Neural progenitor cell (in vitro differentiated cells): ENCODE data around the gene IBTK. TPM values are rescaled to one million over a fixed set of nuclear protein-coding genes. Genes with fewer than 3 reads are reported as not detected.
"Not testable (repeated sequence)": the region's sequence is repeated elsewhere in the genome, so short reads cannot be mapped to it uniquely, and the experiment has no call there.

ENCODE experiments used
- DNase-seq: peaks from one replicate; pipeline ENCODE4 v3.0.0-alpha.2; 2016; ENCODE audit warnings: low spot score
- H2AFZ ChIP-seq: fragments of 200-600 bp; sonication (generic); replicated peaks from 2 replicates; pipeline ENCODE4 v1.6.1; 2016; ENCODE audit warnings: antibody characterized with exemption
- H3F3A ChIP-seq: fragments of 200-600 bp; sonication (generic); 2 replicates; pipeline ENCODE4 v1.6.1; 2016; ENCODE audit warnings: antibody characterized with exemption, low read depth
- H3K27ac ChIP-seq: fragments of 200-600 bp; sonication (generic); 2 replicates; pipeline ENCODE4 v1.5.1; 2016; ENCODE audit warnings: mild to moderate bottlenecking
- H3K27me3 ChIP-seq: fragments of 200-600 bp; sonication (generic); 2 replicates; pipeline ENCODE4 v1.6.1; 2016; ENCODE audit warnings: mild to moderate bottlenecking, moderate library complexity
- H3K36me3 ChIP-seq: fragments of 200-600 bp; sonication (generic); 2 replicates; pipeline ENCODE4 v1.5.1; 2016
- H3K4me1 ChIP-seq: fragments of 200-600 bp; sonication (generic); 2 replicates; pipeline ENCODE4 v1.6.1; 2016; ENCODE audit warnings: mixed run types
- H3K4me2 ChIP-seq: fragments of 200-600 bp; sonication (generic); 2 replicates; pipeline ENCODE4 v1.6.1; 2016
- H3K4me3 ChIP-seq: fragments of 200-600 bp; sonication (generic); 2 replicates; pipeline ENCODE4 v1.5.1; 2016
- H3K79me2 ChIP-seq: fragments of 200-600 bp; sonication (generic); 2 replicates; pipeline ENCODE4 v1.6.1; 2016; ENCODE audit warnings: low read depth
- H3K9ac ChIP-seq: fragments of 200-600 bp; sonication (generic); 2 replicates; pipeline ENCODE4 v1.6.1; 2016
- H3K9me3 ChIP-seq: fragments of 200-600 bp; sonication (generic); 2 replicates; pipeline ENCODE4 v1.5.1; 2016; ENCODE audit warnings: low read depth
- H4K20me1 ChIP-seq: fragments of 200-600 bp; sonication (generic); 2 replicates; pipeline ENCODE4 v1.6.1; 2016; ENCODE audit warnings: low read depth
- H3K27ac Mint-ChIP-seq: 3 replicates; pipeline ENCODE4 v1.8.0; 2021; ENCODE audit warnings: mixed read lengths
- H3K27me3 Mint-ChIP-seq: 2 replicates; pipeline ENCODE4 v1.8.0; 2022; ENCODE audit warnings: low read depth, mild to moderate bottlenecking, inconsistent platforms, moderate library complexity, mixed read lengths; ENCODE audit not compliant: insufficient read depth
- H3K36me3 Mint-ChIP-seq: 3 replicates; pipeline ENCODE4 v1.8.0; 2021; ENCODE audit warnings: mixed read lengths
- H3K4me1 Mint-ChIP-seq: 3 replicates; pipeline ENCODE4 v1.8.0; 2021; ENCODE audit warnings: mixed read lengths
- H3K4me3 Mint-ChIP-seq: 3 replicates; pipeline ENCODE4 v1.8.0; 2021; ENCODE audit warnings: mild to moderate bottlenecking, moderate library complexity, mixed read lengths
- H3K9me3 Mint-ChIP-seq: 3 replicates; pipeline ENCODE4 v1.8.0; 2020; ENCODE audit warnings: mixed read lengths
- CTCF ChIP-seq: fragments of 200-600 bp; sonication (generic); IDR thresholded peaks from 2 replicates; pipeline ENCODE4 v1.5.1; 2017; ENCODE audit warnings: antibody characterized with exemption, mild to moderate bottlenecking
- EZH2 ChIP-seq: fragments of 200-600 bp; sonication (generic); IDR thresholded peaks from 2 replicates; pipeline ENCODE4 v1.6.1; 2017; ENCODE audit warnings: antibody characterized with exemption, mild to moderate bottlenecking, moderate library complexity
- EZH2phosphoT487 ChIP-seq: fragments of 200-600 bp; sonication (generic); IDR thresholded peaks from 2 replicates; pipeline ENCODE4 v1.6.1; 2017; ENCODE audit warnings: antibody characterized with exemption
- total RNA-seq: library from RNA; depleted of rRNA; stranded (reverse); fragments of >200 nt; gene quantifications from 2 replicates; pipeline ENCODE4 v1.2.3, GENCODE V29; 2015; ENCODE audit warnings: low replicate concordance

IBTK gene
- total RNA-seq, 1 donor from 2014 or later = 33.7 TPM

GRCh38 chr6:82197784-82198183 is 49.8 kb downstream of the IBTK start:
- no peaks in the 10 kb centered on the region for H3K9me3 ChIP-seq
- Mint-ChIP-seq H3K36me3 (peaks cover 24% of the 10 kb centered on the region), H3K9me3 (no peaks in the 10 kb centered on the region), H3K4me1 (no peaks in the 10 kb centered on the region), H3K27me3 (no peaks in the 10 kb centered on the region), H3K4me3 (no peak overlapping the region), H3K27ac (no peak overlapping the region)
- no peak overlapping the region for H3K4me2 ChIP-seq
- peaks cover 23% of the 10 kb centered on the region for H3K36me3 ChIP-seq
- no peak overlapping the region for H3K27ac ChIP-seq
- no peaks in the 10 kb centered on the region for H3K27me3 ChIP-seq
- no peaks in the 10 kb centered on the region for H3K79me2 ChIP-seq
- H4K20me1 ChIP-seq = no peaks in the 10 kb centered on the region
- H3K4me3 ChIP-seq = no peak overlapping the region
- TF ChIP-seq EZH2phosphoT487 (no peak), CTCF (no peak), EZH2 (no peak)
- no peak overlapping the region for H3K9ac ChIP-seq
- no peaks in the 10 kb centered on the region for H3K4me1 ChIP-seq
- no peak overlapping the region for H2AFZ ChIP-seq
- DNase-seq = no peak
- no peaks in the 10 kb centered on the region for H3F3A ChIP-seq

DNA sequence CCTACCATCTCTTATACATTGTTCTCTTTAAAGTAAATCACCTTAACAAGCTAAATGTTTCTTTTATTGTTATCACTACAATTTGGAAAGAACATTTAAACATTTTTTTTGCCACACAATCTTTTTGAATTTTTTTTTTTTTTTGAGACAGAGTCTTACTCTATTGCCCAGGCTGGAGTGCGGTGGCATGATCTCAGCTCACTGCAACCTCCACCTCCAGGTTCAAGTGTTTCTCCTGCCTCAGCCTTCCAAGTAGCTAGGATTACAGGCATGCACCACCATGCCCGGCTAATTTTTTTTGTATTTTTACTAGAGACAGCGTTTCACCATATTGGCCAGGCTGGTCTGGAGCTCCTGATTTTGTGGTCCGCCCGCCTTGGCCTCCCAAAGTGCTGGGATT is 50.3 kb downstream of the IBTK start:
- H3K27me3 Mint-ChIP-seq, H4K20me1 ChIP-seq, H3K9me3 Mint-ChIP-seq, H3K27me3 ChIP-seq, H3K27ac Mint-ChIP-seq, H3K79me2 ChIP-seq, DNase-seq, H3K4me3 Mint-ChIP-seq, H3K27ac ChIP-seq, H3K4me1 Mint-ChIP-seq, H2AFZ ChIP-seq, H3F3A ChIP-seq, H3K4me1 ChIP-seq, H3K9me3 ChIP-seq, H3K4me2 ChIP-seq, H3K4me3 ChIP-seq: not testable (repeated sequence)
- peaks cover 19% of the 10 kb centered on the region for H3K36me3 Mint-ChIP-seq
- Histone ChIP-seq H3K9ac (peak overlapping the region; percentile 11), H3K36me3 (peaks cover 23% of the 10 kb centered on the region)

- Mint-ChIP-seq H3K27ac (no peak overlapping the region), H3K4me1 (no peaks in the 10 kb centered on the region), H3K9me3 (no peaks in the 10 kb centered on the region), H3K4me3 (no peak overlapping the region), H3K27me3 (no peaks in the 10 kb centered on the region), H3K36me3 (peaks cover 21% of the 10 kb centered on the region)
- Histone ChIP-seq H3K27ac (no peak overlapping the region), H3K9me3 (no peaks in the 10 kb centered on the region), H3K27me3 (no peaks in the 10 kb centered on the region), H3K4me1 (no peaks in the 10 kb centered on the region), H3F3A (no peaks in the 10 kb centered on the region), H2AFZ (no peak overlapping the region), H3K36me3 (peaks cover 32% of the 10 kb centered on the region), H4K20me1 (no peaks in the 10 kb centered on the region), H3K4me2 (no peak overlapping the region), H3K9ac (no peak overlapping the region), H3K79me2 (no peaks in the 10 kb centered on the region), H3K4me3 (no peak overlapping the region)
- no peak for DNase-seq
- no peak for TF ChIP-seq CTCF
- TF ChIP-seq EZH2 = no peak
- no peak for TF ChIP-seq EZH2phosphoT487
Measured at GRCh38 chr6:82196161-82196560, 51.4 kb downstream of the IBTK start.

GRCh38 chr6:82195619-82196018 is 51.9 kb downstream of the IBTK start:
- Histone ChIP-seq H3K9ac (no peak overlapping the region), H3K4me1 (no peaks in the 10 kb centered on the region), H3K36me3 (peaks cover 29% of the 10 kb centered on the region), H4K20me1 (no peaks in the 10 kb centered on the region), H2AFZ (no peak overlapping the region), H3K27me3 (no peaks in the 10 kb centered on the region), H3K27ac (no peak overlapping the region), H3K9me3 (no peaks in the 10 kb centered on the region), H3K4me3 (no peak overlapping the region), H3K79me2 (no peaks in the 10 kb centered on the region), H3K4me2 (no peak overlapping the region), H3F3A (no peaks in the 10 kb centered on the region)
- Mint-ChIP-seq H3K36me3 (peaks cover 23% of the 10 kb centered on the region), H3K27ac (no peak overlapping the region), H3K4me1 (no peaks in the 10 kb centered on the region), H3K9me3 (no peaks in the 10 kb centered on the region), H3K4me3 (no peak overlapping the region), H3K27me3 (no peaks in the 10 kb centered on the region)
- no peak for TF ChIP-seq EZH2phosphoT487
- no peak for TF ChIP-seq EZH2
- TF ChIP-seq CTCF = no peak
- DNase-seq = no peak
